Stimulated activated CD8-positive, alpha-beta memory T cell treated with anti-CD3 and anti-CD28 coated beads, Interleukin-2, amount 100 ng/mL, for 1 hour (primary cell): ENCODE results near the gene TMEM151B.
"Not testable (repeated sequence)": the region's sequence is repeated elsewhere in the genome, so short reads cannot be mapped to it uniquely, and the experiment has no call there.

Experiments used
- DNase-seq, 2 donors: peaks; one replicate each; pipeline ENCODE4 v3.0.0-alpha.2; 2020; ENCODE audit warnings: low read depth in 2 of 2

TMEM151B gene

DNA sequence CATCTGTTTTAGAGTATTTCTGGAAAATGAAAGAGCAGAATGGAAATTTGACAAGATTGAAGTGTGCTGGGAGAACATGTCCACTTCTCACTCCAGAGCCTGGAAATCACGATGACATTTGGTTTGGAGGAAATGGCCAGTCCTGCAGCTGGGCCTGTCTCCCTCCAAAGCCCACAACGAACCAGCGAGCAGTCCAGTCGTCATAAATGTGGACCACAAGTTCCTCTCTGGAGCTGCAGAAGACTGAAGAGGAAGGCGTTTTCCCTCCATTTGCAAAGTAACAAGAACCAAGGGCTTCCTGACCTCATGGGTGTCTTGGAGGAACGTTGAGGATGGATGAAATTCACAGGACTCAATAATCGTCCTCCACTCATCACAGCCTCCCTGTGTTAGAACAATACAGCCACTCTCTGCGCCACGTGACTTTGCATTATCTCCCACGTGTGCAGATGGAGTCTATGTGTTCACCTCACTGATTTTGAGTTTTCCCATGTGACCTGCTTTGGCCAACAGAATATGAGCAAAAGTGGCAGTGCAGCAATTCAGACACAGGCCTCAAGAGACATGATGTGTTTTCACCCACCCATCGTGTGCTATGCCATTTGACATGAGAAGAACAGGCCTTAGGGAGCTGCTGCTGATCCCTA is 63.1 kb downstream of the TMEM151B start:
- DNase-seq, result no peak

DNA sequence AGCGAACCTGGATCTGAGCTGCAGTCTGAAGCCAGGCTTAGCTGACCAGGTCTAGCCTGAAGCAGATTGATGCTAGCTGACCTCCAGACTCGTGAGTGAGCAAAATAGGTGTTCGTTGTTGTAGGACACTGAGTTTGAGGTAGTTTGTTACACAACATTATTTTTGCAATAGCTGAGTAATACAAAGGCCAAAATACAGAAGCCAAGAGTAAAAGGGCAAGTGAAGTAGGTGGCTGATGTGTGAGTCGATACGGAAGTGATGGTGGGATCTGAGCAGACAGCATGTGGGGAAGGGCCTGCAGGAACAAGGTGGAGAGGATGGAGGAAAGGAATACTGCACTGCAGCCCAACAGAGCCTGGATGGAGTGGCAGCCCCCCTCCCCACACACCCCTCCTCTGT is 63.7 kb downstream of the TMEM151B start:
- DNase-seq, result no peak

DNA sequence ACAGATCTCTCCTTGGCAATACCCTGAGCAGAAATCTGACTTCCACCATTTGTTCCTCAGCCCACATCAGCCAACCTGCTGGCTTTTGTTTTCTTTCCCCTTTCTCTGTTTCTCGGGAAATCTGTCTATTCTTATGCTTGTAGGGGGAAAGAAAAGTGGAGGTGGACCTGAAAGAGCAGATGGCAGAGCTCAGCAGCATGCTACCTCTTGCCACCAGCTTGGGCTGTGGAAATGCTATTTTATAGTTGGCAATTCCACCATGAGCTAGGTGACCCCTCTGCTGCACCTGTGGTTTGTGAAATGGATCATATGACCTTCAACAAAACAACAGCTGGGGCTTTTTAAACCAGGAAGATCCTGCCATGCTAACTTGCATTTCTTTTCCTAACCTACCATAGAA is 65.4 kb downstream of the TMEM151B start:
- no peak for DNase-seq

DNA sequence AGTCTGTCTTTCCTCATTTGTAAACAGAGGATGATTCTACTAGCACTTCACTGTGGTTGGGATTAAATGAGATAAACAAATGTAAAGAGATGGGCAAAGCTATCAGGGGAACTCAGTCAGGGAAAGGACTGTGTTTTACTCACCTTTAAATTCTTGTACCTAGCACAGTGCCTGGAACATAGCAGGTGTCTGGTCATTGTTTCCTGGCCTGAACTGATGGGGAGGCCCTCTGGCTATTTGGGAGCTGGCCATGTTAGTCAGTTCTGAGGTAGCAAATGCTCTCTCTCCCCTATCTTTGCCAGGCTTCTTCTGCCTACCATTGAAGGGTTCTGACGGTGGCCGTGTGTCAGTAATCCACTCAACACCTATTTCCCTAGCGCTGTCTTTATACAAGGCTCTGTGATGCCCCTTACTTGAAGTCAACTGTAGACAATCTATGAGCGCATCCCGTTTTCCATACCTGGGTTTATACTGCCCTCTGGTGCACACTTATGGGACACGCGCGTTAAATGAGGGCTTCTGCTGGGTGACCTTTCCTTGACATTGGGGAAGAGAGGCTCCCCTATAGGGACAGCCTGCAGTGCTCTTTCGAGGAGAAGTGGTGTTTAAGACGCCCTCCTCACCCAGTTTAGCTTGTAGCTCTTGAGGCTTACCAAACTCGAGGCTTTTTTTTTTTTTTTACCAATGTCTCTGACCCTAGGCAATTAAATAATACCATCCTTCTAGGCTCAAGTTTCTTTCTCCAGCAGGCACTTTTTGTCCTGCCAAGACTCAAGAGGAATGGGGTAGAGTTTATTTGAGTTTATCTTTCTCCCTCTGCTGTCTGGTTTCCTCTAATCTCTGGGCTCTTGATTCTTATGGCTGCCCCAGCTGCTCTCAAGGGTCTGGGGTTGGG is 68.2 kb downstream of the TMEM151B start:
- DNase-seq, result peak; percentile 25 to 32

DNA sequence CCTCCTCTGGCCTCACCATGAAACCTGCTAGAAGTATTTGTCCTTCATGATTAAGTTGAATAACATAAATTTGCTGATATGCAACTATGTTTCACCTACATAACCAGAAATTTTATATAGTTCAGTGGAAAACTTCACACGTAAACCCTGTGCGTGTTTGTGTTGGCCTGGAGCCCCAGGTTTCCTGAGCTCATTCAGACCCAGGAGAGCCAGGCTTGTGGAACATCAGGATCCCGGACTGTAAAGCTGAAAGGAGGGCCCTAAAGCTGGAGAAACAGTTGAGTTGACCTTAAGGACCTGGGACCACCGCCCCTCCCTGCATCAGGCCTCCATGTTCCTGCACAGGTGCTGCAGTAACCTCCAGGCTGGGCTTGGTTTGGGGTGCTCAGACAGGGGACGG is 69.1 kb downstream of the TMEM151B start:
- no peak for DNase-seq

DNA sequence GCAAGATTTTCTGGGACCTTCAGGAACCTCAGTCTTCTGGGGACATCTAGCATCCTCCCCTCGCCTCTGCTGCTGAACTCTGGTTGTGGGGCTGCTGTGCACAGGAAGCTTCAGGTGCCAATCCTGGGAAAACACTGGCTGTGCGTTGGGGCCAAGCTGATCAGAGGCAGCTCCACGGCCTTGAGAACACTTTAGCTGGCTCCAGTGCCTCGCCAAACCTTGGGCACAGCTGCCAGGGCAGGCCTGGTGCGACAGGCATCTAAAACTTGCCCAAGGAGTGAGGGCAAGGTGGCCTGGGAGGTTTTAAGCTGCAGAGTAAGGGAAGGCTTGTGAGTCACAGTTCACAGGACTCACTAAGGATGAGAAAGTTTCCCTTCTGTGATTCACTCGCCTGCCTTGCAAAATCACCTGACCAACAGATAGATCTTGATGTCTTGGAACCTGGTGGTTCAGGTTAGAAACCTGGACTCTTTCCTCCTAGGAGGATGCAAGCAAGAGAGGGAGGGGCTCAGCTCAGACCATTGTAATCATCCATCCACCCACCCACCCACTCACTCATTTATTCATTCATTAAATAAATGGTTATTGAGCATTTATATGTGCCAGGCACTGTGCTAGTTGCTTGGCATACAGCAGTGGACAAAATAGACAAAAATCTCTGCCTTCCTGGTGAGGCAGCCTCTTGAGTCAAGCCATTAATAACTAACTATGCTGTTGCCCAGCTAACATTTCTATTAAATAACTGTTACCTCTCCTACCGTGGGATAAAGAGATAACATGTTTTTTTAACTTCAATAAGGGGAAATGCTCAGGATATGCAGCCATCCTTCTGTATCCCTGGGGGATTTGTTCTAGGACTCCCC is 69.7 kb downstream of the TMEM151B start:
- no peak for DNase-seq

DNA sequence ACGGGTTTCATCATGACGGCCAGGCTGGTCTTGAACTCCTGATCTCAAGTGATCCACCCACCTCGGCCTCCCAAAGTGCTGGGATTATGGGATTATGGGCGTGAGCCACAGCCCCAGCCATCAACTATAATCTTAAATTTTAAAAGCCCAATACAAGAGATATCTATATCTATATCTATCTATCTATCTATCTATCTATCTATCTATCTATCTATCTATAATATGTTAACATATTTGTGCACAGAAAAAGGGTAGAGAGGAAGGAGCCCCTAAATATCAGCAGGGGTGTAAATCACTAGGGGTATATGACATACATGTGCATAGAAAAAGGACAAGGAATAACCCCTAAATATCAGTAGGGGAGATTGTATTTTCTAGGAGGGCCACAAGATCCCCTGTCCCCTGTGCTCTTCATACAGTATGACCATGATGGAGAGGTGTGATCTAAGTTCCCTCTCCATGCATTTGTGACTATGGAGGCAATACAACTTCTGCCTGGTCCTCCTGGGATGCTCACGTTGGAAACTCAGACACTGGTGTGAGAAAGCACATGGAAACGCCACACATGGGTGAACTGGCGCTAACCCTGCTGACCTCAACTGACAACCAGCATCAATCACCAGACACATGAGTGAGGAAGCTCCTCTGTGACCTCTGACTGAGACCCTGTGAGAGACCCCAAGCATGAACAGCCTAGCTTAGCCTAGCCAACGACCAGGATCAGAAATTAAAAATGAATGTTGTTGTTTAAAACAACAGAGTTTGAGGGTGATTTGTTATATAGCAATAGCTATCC is 71.0 kb downstream of the TMEM151B start:
- no peak for DNase-seq

DNA sequence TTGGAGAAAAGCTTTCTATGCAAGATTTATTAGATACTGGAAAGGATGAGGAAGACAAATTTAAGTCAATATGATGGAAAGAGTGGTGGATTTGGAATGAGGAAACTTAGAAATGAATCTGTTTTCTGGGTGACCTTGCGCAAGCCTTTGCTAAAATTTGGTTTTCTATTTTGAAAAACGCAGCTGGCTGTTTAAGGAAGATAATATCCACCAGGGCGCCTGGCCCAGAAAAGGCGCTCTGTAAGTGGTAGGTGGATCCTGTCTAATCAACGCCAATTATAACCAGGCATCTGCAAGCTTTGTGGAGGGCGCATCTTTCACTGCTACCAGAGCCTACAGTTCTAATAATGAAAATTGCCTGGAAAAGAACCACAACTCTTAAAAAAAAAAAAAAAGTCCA is 71.8 kb downstream of the TMEM151B start:
- no peak for DNase-seq

DNA sequence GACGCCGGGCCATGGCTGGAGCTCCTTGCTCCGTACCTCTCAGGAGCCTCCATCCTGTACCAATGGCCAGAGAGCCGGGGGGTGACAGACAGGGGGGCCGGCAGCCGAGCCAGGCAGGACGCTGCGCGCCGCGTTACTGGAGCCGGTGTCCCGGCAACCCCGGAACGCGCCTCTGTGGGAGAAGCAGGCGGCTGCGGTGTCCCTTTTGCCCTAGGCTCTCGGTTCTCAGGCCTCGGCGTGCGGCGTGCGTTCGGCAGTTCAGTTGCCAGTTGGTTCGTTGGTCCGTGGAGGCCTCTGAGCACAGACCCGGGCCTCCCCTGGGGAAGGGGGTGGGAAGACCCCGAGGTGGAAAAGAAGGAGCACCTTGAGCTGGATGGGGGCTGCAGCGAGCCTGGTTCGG is 72.2 kb downstream of the TMEM151B start, which contains the start of gene SPATS1:
TSS of gene SPATS1 (plus strand) at position 162 of the 400 bp plus-strand sequence. CDS start 446 bp downstream, outside the sequence.
- DNase-seq, result no peak

DNA sequence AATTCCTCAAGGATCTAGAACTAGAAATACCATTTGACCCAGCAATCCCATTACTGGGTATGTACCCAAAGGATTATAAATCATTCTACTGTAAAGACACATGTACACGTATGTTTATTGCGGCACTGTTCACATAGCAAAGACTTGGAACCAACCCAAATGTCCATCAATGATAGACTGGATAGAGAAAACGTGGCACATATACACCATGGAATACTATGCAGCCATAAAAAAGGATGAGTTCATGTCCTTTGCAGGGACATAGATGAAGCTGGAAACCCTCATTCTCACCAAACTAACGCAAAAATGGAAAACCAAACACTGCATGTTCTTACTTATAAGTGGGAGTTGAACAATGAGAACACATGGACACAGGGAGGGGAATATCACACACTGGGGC is 76.6 kb downstream of the TMEM151B start:
- DNase-seq, result not testable (repeated sequence)

DNA sequence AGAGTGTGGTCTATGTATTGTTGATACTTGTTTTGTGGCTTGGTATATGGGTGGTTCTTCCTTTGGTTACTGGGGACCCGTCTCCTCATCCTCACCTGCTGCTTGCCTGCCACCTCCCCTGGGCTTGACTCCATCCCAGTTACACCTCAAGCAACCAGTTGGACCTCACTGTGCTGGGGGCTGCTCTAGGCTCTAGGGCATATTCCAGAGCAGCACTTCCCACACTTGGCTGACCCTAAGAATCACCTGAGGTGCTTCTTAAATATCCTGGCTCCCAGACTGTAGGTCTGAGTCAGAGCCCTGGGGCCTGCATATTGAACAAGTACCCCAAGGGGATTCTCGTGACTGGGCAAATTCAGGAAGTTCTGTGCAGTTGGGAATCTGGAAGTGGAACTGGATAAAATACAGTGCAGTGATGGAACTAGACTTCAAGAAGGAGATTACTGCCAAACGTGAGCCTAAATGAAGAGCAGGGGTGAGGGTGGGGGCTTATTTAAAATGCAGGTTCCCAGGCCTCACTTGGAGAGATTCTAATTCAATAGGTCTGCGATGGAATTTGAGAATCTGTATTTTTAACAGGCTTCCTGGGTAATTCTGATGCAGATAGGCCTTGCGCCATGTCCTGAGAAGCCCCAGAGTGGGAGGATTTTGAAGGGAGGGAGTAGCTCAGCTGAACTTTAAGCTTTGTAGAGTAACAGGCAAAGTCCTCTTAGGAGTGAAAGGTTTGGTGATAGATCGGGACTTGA is 79.8 kb downstream of the TMEM151B start:
- no peak for DNase-seq

DNA sequence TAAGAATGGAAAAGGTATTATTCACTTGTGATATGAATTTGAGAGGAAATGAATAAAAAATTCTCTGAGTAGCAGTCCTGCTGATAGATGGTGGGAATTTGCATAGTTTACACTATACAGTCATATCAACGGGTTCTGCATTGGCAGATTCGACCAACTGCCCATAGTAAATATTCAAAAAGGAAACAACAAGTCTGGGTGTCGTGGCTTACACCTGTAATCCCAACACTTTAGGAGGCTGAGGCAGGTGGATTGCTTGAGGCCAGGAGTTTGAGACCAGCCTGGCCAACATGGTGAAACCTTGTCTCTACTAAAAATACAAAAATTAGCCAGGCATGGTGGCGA is 80.4 kb downstream of the TMEM151B start:
- DNase-seq, result not testable (repeated sequence)

DNA sequence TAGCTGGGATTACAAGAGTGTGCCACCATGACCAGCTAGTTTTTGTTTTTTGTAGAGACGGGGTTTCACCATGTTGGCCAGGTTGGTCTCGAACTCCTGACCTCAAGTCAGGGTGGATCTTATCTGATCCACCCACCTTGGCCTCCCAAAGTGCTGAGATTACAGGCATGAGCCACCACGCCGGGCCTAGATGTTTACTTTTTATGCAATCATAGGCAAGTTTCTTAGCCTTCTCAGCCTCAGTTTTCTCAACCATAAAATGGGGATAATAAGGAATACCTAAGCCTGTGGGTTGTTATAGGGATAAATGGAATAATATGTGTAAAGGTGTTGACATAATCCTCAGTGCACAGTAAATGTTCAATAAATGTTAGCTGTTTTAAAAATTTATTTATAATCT is 82.0 kb downstream of the TMEM151B start:
- no peak for DNase-seq

DNA sequence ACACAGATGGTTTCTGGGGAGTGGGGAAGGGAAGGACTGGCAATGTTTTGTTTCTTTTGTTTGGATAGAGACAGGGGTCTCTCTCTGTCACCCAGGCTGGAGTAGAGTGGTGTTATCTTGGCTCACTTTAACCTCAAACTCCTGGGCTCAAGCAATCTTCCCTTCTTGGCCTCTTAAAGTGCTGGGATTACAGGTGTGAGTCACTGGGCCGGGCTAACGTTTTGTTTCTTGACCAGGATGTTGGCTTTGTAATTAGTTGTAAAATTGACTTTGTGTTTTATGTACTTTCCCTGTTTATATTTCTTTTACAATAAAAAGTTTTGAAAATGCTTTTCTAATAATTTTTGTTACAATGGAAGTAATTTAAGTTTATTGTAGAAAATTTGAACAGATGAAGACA is 83.1 kb downstream of the TMEM151B start:
- no peak for DNase-seq

DNA sequence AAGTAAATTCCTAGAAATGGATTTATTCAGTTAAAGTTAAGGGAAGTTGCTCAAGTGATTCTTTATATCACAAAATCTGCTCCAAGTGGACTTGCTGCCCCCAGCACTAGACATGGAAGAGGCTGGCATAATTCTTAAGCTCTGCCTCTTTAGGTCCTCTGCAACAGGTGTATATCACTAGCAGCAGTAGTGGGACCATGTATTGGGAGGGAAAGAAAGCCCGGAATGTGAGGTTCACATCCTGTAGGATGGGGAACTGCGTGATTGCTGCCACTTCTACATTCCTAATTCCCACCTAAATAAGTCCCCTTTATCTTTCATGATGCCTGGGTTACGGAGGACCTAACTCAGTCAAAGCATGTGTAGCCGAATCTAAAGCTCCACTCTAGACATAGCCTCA is 85.4 kb downstream of the TMEM151B start:
- no peak for DNase-seq

DNA sequence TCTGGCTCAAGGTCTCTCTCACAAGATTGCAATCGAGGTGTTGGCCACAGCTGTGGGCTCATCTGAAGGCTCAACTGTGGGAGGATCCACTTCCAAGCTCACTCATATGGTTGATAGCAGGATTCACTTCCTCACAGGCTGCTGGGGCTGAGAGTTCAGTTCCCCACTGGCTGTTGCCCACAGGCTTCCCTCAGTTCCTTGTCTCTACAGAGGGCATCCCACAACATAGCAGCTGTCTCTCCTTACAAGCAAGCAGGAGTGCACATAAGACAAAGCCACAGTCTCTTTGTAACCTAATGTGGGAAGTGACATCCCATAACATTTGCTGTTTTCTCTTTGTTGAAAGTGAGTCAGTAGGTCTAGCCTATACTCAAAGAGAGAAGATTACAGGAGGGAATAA is 86.2 kb downstream of the TMEM151B start:
- DNase-seq, result no peak
